Measurements from ENCODE around the gene SEC63. TPM values are rescaled to one million over a fixed set of nuclear protein-coding genes. Genes with fewer than 3 reads are reported as not detected.

Gene SEC63
- total RNA-seq, 1 experiment from 2014 or later, result 51.3 TPM

GRCh38 chr6:107819964-107820337 lies 138.1 kb downstream of the SEC63 start (continued):
- TF ChIP-seq CTCF (IDR thresholded peaks at IDR 0.05 in 2 of 3, conservative IDR thresholded peaks at IDR 0.05 in 1 of 3; ENCODE audit: borderline replicate concordance in 1 of 3, insufficient read depth in 1 of 3, low read depth in 2 of 3, low read length in 2 of 3), result no peak
- TF ChIP-seq SRF (IDR thresholded peaks at IDR 0.05; ENCODE audit: low read depth), result no peak
- TF ChIP-seq ELF1 (IDR thresholded peaks at IDR 0.05; ENCODE audit: borderline replicate concordance, low read depth), result no peak
- no peak for TF ChIP-seq ATF3 (IDR thresholded peaks at IDR 0.05)
- no peak for TF ChIP-seq TCF7L2 (IDR thresholded peaks at IDR 0.05; ENCODE audit: borderline replicate concordance, extremely low read depth, insufficient read depth, insufficient read length)

- RAD21 ChIA-PET (ENCODE audit: low non-redundant PET in 1 of 2, low total read pairs in 2 of 2, uncharacterized antibody in 2 of 2, unreplicated experiment in 2 of 2), result no interaction called here
- POLR2A ChIA-PET, result no interaction called here
- intact Hi-C loops (cut with micrococcal nuclease), result no loop called here
- ATAC-seq (no peak), DNase-seq (ENCODE audit: low read depth, low spot score) (no peak)
- Histone ChIP-seq H3K79me2 (ENCODE audit: insufficient read depth, low read length) (no peaks in the 10 kb centered on the region), H4K20me1 (ENCODE audit: insufficient read depth) (no peaks in the 10 kb centered on the region), H3K27ac (ENCODE audit: low read depth, low read length) (no peak overlapping the region), H2AFZ (ENCODE audit: low read depth, low read length, poor library complexity, severe bottlenecking) (no peak overlapping the region), H3K9me3 (ENCODE audit: control insufficient read depth in 1 of 2, insufficient read depth in 1 of 2, low read depth in 1 of 2, low read length in 2 of 2) (no peaks in the 10 kb centered on the region), H3K36me3 (ENCODE audit: control insufficient read depth in 1 of 2, insufficient read depth in 2 of 2, low read length in 2 of 2) (no peaks in the 10 kb centered on the region), H3K4me3 (replicated peaks in 1 of 2; ENCODE audit: low read depth in 1 of 2, low read length in 2 of 2) (no peak overlapping the region), H3K9ac (ENCODE audit: low read length) (no peak overlapping the region), H3K4me1 (ENCODE audit: control insufficient read depth in 1 of 2, insufficient read depth in 2 of 2, low read length in 2 of 2) (no peaks in the 10 kb centered on the region), H3K9me2 (ENCODE audit: insufficient read depth) (no peaks in the 10 kb centered on the region), H3K27me3 (ENCODE audit: insufficient read depth, low read length) (peaks cover 19% of the 10 kb centered on the region; the same call in 1 of the 2 replicates), H3K4me2 (ENCODE audit: low read length) (no peak overlapping the region)
- no TSS peak for BruUV-seq (replicated peaks)
- CTCF ChIA-PET, result no interaction called here
- TF ChIP-seq ATF3 (IDR thresholded peaks at IDR 0.05) (no peak), EGR1 (IDR thresholded peaks at IDR 0.05; ENCODE audit: low read depth) (no peak), FOSL1 (IDR thresholded peaks at IDR 0.05; ENCODE audit: low read depth) (no peak), ZNF274 (IDR thresholded peaks at IDR 0.05; ENCODE audit: low read depth, low read length) (no peak), TCF7L2 (IDR thresholded peaks at IDR 0.05; ENCODE audit: borderline replicate concordance, extremely low read depth, insufficient read depth, insufficient read length) (no peak), RAD21 (IDR thresholded peaks at IDR 0.05; ENCODE audit: low read depth) (no peak), MAX (IDR thresholded peaks at IDR 0.05) (no peak), YY1 (IDR thresholded peaks at IDR 0.05; ENCODE audit: extremely low read depth, insufficient replicate concordance, low read depth, low read length) (no peak), CEBPB (IDR thresholded peaks at IDR 0.05; ENCODE audit: low read depth) (no peak), ZFX (IDR thresholded peaks at IDR 0.05) (no peak), EZH2 (IDR thresholded peaks at IDR 0.05) (no peak), ELF1 (IDR thresholded peaks at IDR 0.05; ENCODE audit: borderline replicate concordance, low read depth) (no peak), EZH2phosphoT487 (IDR thresholded peaks at IDR 0.05; ENCODE audit: borderline replicate concordance) (no peak), SP1 (IDR thresholded peaks at IDR 0.05; ENCODE audit: low read depth) (no peak), POLR2AphosphoS5 (IDR thresholded peaks at IDR 0.05; ENCODE audit: low read depth, low read length) (no peak)
Measured at GRCh38 chr6:107819217-107819616, 138.8 kb downstream of the SEC63 start.

Measured in HCT116 (cell line).